ENCODE data around the gene GET4. TPM values are rescaled to one million over a fixed set of nuclear protein-coding genes. Genes with fewer than 3 reads are reported as not detected.
A peak's percentile ranks its signal among the peaks of the same experiment; 100 is the strongest.

The GET4 gene
- total RNA-seq, 1 experiment from 2014 or later = 120 TPM

DNA sequence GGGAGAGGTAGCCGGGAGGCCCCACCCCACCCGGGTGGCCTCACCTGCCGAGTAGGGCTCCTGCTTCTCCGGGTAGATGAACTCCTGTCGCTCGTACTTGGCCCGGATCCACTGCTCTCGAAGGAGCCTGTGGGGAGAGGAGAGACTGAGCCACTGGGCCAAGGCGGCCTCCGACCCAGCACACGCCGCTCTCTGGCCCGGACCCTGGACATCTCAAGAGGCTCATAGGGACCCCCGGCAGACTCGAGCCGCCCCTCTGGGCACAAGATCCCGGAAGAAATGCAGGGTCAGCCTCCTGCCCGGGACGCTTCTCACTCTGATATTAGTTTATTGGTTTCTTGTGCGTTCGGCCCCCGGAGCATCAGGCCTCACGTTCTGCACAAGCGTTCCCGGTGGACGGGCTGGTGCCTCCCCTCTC, 43.6 kb downstream of the GET4 start:
- BruUV-seq (replicated peaks) = no TSS peak
- intact Hi-C loops (cut with micrococcal nuclease; ENCODE audit: unreplicated experiment) = no loop called here
- no peak overlapping the region for H3K4me3 ChIP-seq
- no peaks in the 10 kb centered on the region for H3K4me1 ChIP-seq (replicated peaks; ENCODE audit: insufficient read depth)
- H3K4me2 ChIP-seq = no peak overlapping the region
- H3K9me2 ChIP-seq (ENCODE audit: insufficient read depth) = no peaks in the 10 kb centered on the region
- no peaks in the 10 kb centered on the region for H3K36me3 ChIP-seq (ENCODE audit: low read depth)
- H3K27ac ChIP-seq = no peak overlapping the region
- H3K79me2 ChIP-seq (ENCODE audit: low read depth) = no peaks in the 10 kb centered on the region
- no peak overlapping the region for H2AFZ ChIP-seq
- CTCF ChIA-PET = no interaction called here
- TF ChIP-seq, protein P1, sequence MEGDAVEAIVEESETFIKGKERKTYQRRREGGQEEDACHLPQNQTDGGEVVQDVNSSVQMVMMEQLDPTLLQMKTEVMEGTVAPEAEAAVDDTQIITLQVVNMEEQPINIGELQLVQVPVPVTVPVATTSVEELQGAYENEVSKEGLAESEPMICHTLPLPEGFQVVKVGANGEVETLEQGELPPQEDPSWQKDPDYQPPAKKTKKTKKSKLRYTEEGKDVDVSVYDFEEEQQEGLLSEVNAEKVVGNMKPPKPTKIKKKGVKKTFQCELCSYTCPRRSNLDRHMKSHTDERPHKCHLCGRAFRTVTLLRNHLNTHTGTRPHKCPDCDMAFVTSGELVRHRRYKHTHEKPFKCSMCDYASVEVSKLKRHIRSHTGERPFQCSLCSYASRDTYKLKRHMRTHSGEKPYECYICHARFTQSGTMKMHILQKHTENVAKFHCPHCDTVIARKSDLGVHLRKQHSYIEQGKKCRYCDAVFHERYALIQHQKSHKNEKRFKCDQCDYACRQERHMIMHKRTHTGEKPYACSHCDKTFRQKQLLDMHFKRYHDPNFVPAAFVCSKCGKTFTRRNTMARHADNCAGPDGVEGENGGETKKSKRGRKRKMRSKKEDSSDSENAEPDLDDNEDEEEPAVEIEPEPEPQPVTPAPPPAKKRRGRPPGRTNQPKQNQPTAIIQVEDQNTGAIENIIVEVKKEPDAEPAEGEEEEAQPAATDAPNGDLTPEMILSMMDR (conservative IDR thresholded peaks at IDR 0.05) = no peak
- TF ChIP-seq EZH2 (IDR thresholded peaks at IDR 0.05; ENCODE audit: low read depth) = no peak
- POLR2A ChIA-PET (ENCODE audit: unreplicated experiment) = interaction anchor here (0.6 kb wide), 1 partner anchor 30 kb away, joined by 28 read pairs; no protein-coding TSS in a partner anchor
- H3F3A ChIP-seq (ENCODE audit: insufficient read depth, low read depth) = no peaks in the 10 kb centered on the region
- DNase-seq = peak in 1 of 2 experiments; percentile 0
- no peaks in the 10 kb centered on the region for H3K27me3 ChIP-seq (ENCODE audit: insufficient read depth, low read depth)
- no peaks in the 10 kb centered on the region for H3K9me3 ChIP-seq (ENCODE audit: insufficient read depth, low read depth)
- no peaks in the 10 kb centered on the region for H4K20me1 ChIP-seq (ENCODE audit: insufficient read depth)

- Histone ChIP-seq H2AFZ (no peak overlapping the region), H3K9me2 (ENCODE audit: insufficient read depth) (no peaks in the 10 kb centered on the region), H3K36me3 (ENCODE audit: low read depth) (no peaks in the 10 kb centered on the region), H3F3A (ENCODE audit: insufficient read depth, low read depth) (no peaks in the 10 kb centered on the region), H3K4me2 (no peak overlapping the region), H3K9me3 (ENCODE audit: insufficient read depth, low read depth) (no peaks in the 10 kb centered on the region), H4K20me1 (ENCODE audit: insufficient read depth) (no peaks in the 10 kb centered on the region), H3K79me2 (ENCODE audit: low read depth) (no peaks in the 10 kb centered on the region), H3K4me3 (no peak overlapping the region), H3K27me3 (ENCODE audit: insufficient read depth, low read depth) (no peaks in the 10 kb centered on the region), H3K4me1 (replicated peaks; ENCODE audit: insufficient read depth) (no peaks in the 10 kb centered on the region), H3K27ac (no peak overlapping the region)
- BruUV-seq (replicated peaks) = no TSS peak
- POLR2A ChIA-PET (ENCODE audit: unreplicated experiment) = interaction anchor here (0.6 kb wide), 1 partner anchor 30 kb away, joined by 28 read pairs; no protein-coding TSS in a partner anchor
- CTCF ChIA-PET = no interaction called here
- DNase-seq = peak in 1 of 2 experiments; percentile 3
- intact Hi-C loops (cut with micrococcal nuclease; ENCODE audit: unreplicated experiment) = no loop called here
- TF ChIP-seq, protein P1 (conservative IDR thresholded peaks at IDR 0.05) = no peak
- TF ChIP-seq EZH2 (IDR thresholded peaks at IDR 0.05; ENCODE audit: low read depth) = no peak
These were observed 44.2 kb downstream of the GET4 start for GRCh38 chr7:920351-921070.

- Histone ChIP-seq H3K79me2 (ENCODE audit: low read depth) (no peaks in the 10 kb centered on the region), H3K36me3 (ENCODE audit: low read depth) (no peaks in the 10 kb centered on the region), H3K4me1 (replicated peaks; ENCODE audit: insufficient read depth) (no peaks in the 10 kb centered on the region), H3K27ac (no peak overlapping the region), H4K20me1 (ENCODE audit: insufficient read depth) (no peaks in the 10 kb centered on the region), H3K9me3 (ENCODE audit: insufficient read depth, low read depth) (no peaks in the 10 kb centered on the region), H2AFZ (no peak overlapping the region), H3K4me2 (no peak overlapping the region), H3K9me2 (ENCODE audit: insufficient read depth) (no peaks in the 10 kb centered on the region), H3F3A (ENCODE audit: insufficient read depth, low read depth) (no peaks in the 10 kb centered on the region), H3K27me3 (ENCODE audit: insufficient read depth, low read depth) (no peaks in the 10 kb centered on the region), H3K4me3 (no peak overlapping the region)
- TF ChIP-seq EZH2 (IDR thresholded peaks at IDR 0.05; ENCODE audit: low read depth) = no peak
- TF ChIP-seq, protein P1 (conservative IDR thresholded peaks at IDR 0.05) = no peak
- BruUV-seq (replicated peaks) = no TSS peak
- ChIA-PET POLR2A (ENCODE audit: unreplicated experiment) (no interaction called here), CTCF (no interaction called here)
- DNase-seq = no peak
- intact Hi-C loops (cut with micrococcal nuclease; ENCODE audit: unreplicated experiment) = no loop called here
These were observed 44.7 kb downstream of the GET4 start for GRCh38 chr7:921071-921461.
